ENCODE results near the gene NOD1.
"Not testable (repeated sequence)": the region's sequence is repeated elsewhere in the genome, so short reads cannot be mapped to it uniquely, and the experiment has no call there.

Gene NOD1

GRCh38 chr7:30511494-30511893, 32.9 kb upstream of the NOD1 start:
- Mint-ChIP-seq H3K9me3 (ENCODE audit: low read depth) (no peaks in the 10 kb centered on the region), H3K27me3 (no peaks in the 10 kb centered on the region), H3K4me3 (no peak overlapping the region), H3K27ac (no peak overlapping the region), H3K36me3 (no peaks in the 10 kb centered on the region), H3K4me1 (ENCODE audit: low read depth) (no peaks in the 10 kb centered on the region)

- H3K27ac Mint-ChIP-seq = no peak overlapping the region
- H3K27me3 Mint-ChIP-seq = no peaks in the 10 kb centered on the region
- H3K4me3 Mint-ChIP-seq = no peak overlapping the region
These were observed 31.8 kb upstream of the NOD1 start for GRCh38 chr7:30510124-30511075.

GRCh38 chr7:30509171-30509857, 30.7 kb upstream of the NOD1 start:
- peaks cover 11% of the 10 kb centered on the region for H3K4me1 Mint-ChIP-seq (ENCODE audit: low read depth)
- not testable (repeated sequence) for H3K9me3 Mint-ChIP-seq (ENCODE audit: low read depth); H3K36me3 Mint-ChIP-seq; H3K4me3 Mint-ChIP-seq; H3K27ac Mint-ChIP-seq; H3K27me3 Mint-ChIP-seq

More at GRCh38 chr7:30510124-30511075, 31.8 kb upstream of the NOD1 start:
- H3K4me1 Mint-ChIP-seq (ENCODE audit: low read depth) = peaks cover 6% of the 10 kb centered on the region
- H3K36me3 Mint-ChIP-seq = no peaks in the 10 kb centered on the region
- H3K9me3 Mint-ChIP-seq (ENCODE audit: low read depth) = no peaks in the 10 kb centered on the region

GRCh38 chr7:30507346-30507900, 28.8 kb upstream of the NOD1 start:
- H3K4me1 Mint-ChIP-seq (ENCODE audit: low read depth) = peaks cover 26% of the 10 kb centered on the region
- not testable (repeated sequence) for H3K4me3 Mint-ChIP-seq; H3K9me3 Mint-ChIP-seq (ENCODE audit: low read depth); H3K36me3 Mint-ChIP-seq; H3K27me3 Mint-ChIP-seq; H3K27ac Mint-ChIP-seq

- H3K27me3 Mint-ChIP-seq = no peaks in the 10 kb centered on the region
- peak overlapping the region; percentile 97 for H3K27ac Mint-ChIP-seq
- H3K4me3 Mint-ChIP-seq = peak overlapping the region; percentile 99
- no peaks in the 10 kb centered on the region for H3K9me3 Mint-ChIP-seq (ENCODE audit: low read depth)
- H3K4me1 Mint-ChIP-seq (ENCODE audit: low read depth) = peaks cover 44% of the 10 kb centered on the region
- H3K36me3 Mint-ChIP-seq = peaks cover 6% of the 10 kb centered on the region
These were observed 26.7 kb upstream of the NOD1 start for GRCh38 chr7:30505174-30505697.

- Mint-ChIP-seq H3K36me3 (peaks cover 6% of the 10 kb centered on the region), H3K27ac (peak within 1 kb of the TSS; percentile 97), H3K4me1 (ENCODE audit: low read depth) (peaks cover 47% of the 10 kb centered on the region)
These were observed 26.0 kb upstream of the NOD1 start, which contains the start of gene GGCT for GRCh38 chr7:30504301-30505173. Gene GGCT (minus strand): TSS chr7:30504829. CDS start chr7:30504709, 120 bp downstream.

GRCh38 chr7:30503274-30504212, 25.0 kb upstream of the NOD1 start:
- Mint-ChIP-seq H3K36me3 (peaks cover 9% of the 10 kb centered on the region), H3K4me1 (ENCODE audit: low read depth) (peaks cover 47% of the 10 kb centered on the region), H3K9me3 (ENCODE audit: low read depth) (no peaks in the 10 kb centered on the region), H3K4me3 (peak overlapping the region; percentile 99), H3K27ac (peak overlapping the region; percentile 97), H3K27me3 (no peaks in the 10 kb centered on the region)

More at GRCh38 chr7:30504301-30505173, 26.0 kb upstream of the NOD1 start, which contains the start of gene GGCT:
- Mint-ChIP-seq H3K27me3 (no peaks in the 10 kb centered on the region), H3K4me3 (peak within 1 kb of the TSS; percentile 99), H3K9me3 (ENCODE audit: low read depth) (no peaks in the 10 kb centered on the region)

- H3K27me3 Mint-ChIP-seq = no peaks in the 10 kb centered on the region
- peaks cover 47% of the 10 kb centered on the region for H3K4me1 Mint-ChIP-seq (ENCODE audit: low read depth)
- no peaks in the 10 kb centered on the region for H3K9me3 Mint-ChIP-seq (ENCODE audit: low read depth)
- peak overlapping the region; percentile 22 for H3K27ac Mint-ChIP-seq
- peak overlapping the region; percentile 99 for H3K4me3 Mint-ChIP-seq
- peaks cover 9% of the 10 kb centered on the region for H3K36me3 Mint-ChIP-seq
These were observed 24.1 kb upstream of the NOD1 start for GRCh38 chr7:30502470-30503251.

- peak overlapping the region; percentile 1 for H3K4me3 Mint-ChIP-seq
- no peaks in the 10 kb centered on the region for H3K9me3 Mint-ChIP-seq (ENCODE audit: low read depth)
- H3K27ac Mint-ChIP-seq = no peak overlapping the region
- peaks cover 47% of the 10 kb centered on the region for H3K4me1 Mint-ChIP-seq (ENCODE audit: low read depth)
- H3K36me3 Mint-ChIP-seq = peaks cover 17% of the 10 kb centered on the region
- no peaks in the 10 kb centered on the region for H3K27me3 Mint-ChIP-seq
These were observed 22.7 kb upstream of the NOD1 start for GRCh38 chr7:30501264-30501663.

GRCh38 chr7:30493228-30493627, 14.6 kb upstream of the NOD1 start:
- Mint-ChIP-seq H3K4me1 (ENCODE audit: low read depth) (no peaks in the 10 kb centered on the region), H3K27me3 (peaks cover 2% of the 10 kb centered on the region), H3K9me3 (ENCODE audit: low read depth) (peaks cover 17% of the 10 kb centered on the region), H3K36me3 (peaks cover 19% of the 10 kb centered on the region), H3K27ac (no peak overlapping the region), H3K4me3 (no peak overlapping the region)

- no peaks in the 10 kb centered on the region for H3K4me1 Mint-ChIP-seq (ENCODE audit: low read depth)
These were observed 12.8 kb upstream of the NOD1 start for GRCh38 chr7:30491417-30491816.

GRCh38 chr7:30487371-30487770, 8.8 kb upstream of the NOD1 start:
- no peak overlapping the region for H3K4me3 Mint-ChIP-seq

More at GRCh38 chr7:30491417-30491816, 12.8 kb upstream of the NOD1 start:
- H3K36me3 Mint-ChIP-seq = peaks cover 13% of the 10 kb centered on the region
- H3K27me3 Mint-ChIP-seq = peaks cover 2% of the 10 kb centered on the region
- peaks cover 17% of the 10 kb centered on the region for H3K9me3 Mint-ChIP-seq (ENCODE audit: low read depth)
- H3K4me3 Mint-ChIP-seq = no peak overlapping the region
- H3K27ac Mint-ChIP-seq = no peak overlapping the region

GRCh38 chr7:30485667-30486066, 7.1 kb upstream of the NOD1 start:
- H3K27ac Mint-ChIP-seq = no peak overlapping the region
- H3K27me3 Mint-ChIP-seq = no peaks in the 10 kb centered on the region
- no peaks in the 10 kb centered on the region for H3K4me1 Mint-ChIP-seq (ENCODE audit: low read depth)
- no peaks in the 10 kb centered on the region for H3K9me3 Mint-ChIP-seq (ENCODE audit: low read depth)
- no peak overlapping the region for H3K4me3 Mint-ChIP-seq
- no peaks in the 10 kb centered on the region for H3K36me3 Mint-ChIP-seq

More at GRCh38 chr7:30487371-30487770, 8.8 kb upstream of the NOD1 start:
- Mint-ChIP-seq H3K36me3 (peaks cover 5% of the 10 kb centered on the region), H3K27ac (no peak overlapping the region), H3K9me3 (ENCODE audit: low read depth) (peaks cover 12% of the 10 kb centered on the region), H3K4me1 (ENCODE audit: low read depth) (no peaks in the 10 kb centered on the region), H3K27me3 (peaks cover 2% of the 10 kb centered on the region)

Data from activated naive CD8-positive, alpha-beta T cell (primary cell).